Activated T-cell treated with anti-CD3 and anti-CD28 coated beads for 1 hour (primary cell): ENCODE measurements around the gene BEST4.
"Not testable (repeated sequence)": the region's sequence is repeated elsewhere in the genome, so short reads cannot be mapped to it uniquely, and the experiment has no call there.

Experiments
- DNase-seq: peaks from one replicate; pipeline ENCODE4 v3.0.0-alpha.2; 2020; ENCODE audit warnings: low read depth

BEST4 gene

DNA sequence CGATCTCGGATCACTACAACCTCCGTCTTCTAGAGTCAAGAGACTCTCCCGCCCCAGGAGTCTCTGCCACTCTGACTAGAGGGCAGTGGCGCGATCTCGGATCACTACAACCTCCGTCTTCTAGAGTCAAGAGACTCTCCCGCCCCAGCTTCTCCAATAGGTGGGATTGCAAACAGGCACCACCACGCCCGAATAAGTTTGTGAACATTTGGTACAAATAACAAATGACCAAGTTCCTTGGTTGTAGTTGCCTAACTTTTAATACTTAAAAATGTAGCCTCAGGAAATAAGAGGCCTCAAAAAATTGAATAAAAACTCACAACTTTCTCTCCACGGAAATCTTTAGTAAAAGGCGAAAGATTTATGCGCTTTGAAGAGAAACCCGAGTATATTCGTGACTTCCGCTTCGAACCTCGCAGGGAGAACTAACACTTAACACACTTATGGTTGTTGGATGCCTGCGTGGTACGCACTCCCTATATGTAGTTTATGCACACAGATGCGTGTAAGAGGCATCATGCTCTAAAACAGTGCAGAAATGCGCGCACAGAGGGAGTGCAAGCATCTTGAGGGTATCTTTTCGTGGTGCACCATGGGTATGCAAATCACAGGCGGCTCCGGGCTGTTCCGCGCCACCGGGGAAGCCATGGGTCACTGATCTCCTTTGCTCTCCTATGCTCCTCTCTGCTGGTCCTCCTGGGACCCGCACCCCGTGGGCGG, 31.8 kb upstream of the BEST4 start:
- peak; percentile 74 for DNase-seq

DNA sequence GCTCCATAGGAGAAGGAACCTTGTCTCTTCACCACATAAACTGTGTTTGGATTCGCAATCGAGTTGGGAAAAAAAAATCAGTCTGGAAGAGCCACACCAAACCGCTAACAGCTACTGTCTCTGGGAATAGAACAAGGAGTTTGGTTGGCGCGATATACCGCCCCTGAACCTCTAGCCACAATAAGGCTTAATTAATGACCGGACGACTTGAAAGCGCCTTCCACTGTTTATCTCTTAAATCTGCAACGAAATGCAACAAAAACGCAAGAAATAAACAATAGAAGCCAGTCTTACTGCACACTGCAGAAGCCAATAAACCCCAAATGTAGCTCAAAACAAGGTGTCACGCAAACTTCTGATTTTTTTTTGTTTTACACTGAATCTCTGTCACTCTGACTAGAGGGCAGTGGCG, 31.2 kb upstream of the BEST4 start:
- DNase-seq, result no peak

DNA sequence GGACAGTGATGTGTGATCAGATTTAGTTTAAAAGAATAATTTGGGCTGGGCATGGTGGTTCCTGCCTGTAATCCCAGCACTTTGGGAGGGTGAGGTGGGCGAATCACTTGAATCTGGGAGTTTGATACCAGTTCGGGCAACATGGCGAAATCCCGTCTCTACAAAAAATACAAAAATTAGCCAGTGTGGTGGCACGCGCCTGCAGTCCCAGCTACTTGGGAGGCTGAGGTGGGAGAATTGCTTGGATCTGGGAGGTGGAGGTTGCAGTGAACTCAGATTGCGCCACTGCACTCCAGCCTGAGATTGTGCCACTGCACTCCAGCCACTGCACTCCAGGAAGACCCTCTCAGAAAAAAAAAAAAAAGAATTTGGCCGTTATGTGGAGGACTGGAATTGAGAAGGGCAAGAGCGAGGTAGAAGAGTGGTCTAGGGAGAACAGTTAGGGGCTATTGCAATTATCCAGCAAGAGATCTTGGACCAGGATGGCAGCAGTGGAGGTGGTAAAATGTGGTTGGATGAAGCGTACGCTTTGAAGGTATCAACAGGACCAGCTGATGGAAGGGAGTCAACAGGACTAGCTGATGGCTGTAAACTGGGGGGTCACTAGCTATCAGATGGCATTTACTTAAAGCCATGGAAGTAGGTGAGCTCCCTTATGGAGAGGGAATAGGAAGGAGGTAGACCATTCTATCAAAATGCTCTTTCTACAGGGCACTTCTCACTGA, 30.0 kb upstream of the BEST4 start:
- DNase-seq, result no peak

DNA sequence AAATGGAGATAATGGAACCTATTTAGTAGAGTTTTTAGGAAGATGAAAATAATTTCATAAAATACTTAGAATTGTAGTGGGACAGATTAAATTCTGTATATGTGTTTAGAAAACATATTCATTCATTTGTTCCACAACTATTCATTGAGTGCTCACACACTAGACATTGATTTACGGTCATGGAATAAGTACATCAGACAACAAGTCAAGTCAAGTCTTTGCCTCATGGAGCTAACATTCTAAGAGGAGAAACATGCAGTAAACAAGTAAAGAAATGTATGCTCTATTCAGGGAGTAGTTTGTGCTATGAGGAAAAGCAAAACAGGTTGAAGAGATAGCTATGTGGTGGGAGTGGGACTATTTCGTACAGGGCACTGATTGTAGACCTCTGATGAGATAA, 29.3 kb upstream of the BEST4 start:
- no peak for DNase-seq

DNA sequence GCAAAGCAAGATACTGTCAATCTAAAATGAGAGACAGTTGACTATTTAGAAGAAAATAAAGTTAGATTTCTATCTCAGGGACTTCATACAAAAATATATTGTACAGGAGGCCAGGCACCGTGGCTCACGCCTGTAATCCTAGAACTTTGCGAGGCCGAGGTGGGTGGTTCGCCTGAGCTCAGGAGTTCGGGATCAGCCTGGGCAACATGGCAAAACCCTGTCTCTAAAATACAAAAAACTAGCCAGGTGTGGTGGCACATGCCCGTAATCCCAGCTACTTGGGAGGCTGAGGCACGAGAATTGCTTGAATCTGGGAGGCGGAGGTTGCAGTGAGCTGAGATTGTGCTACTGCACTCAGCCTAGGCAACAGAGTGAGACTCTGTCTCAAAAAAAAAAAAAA, 28.0 kb upstream of the BEST4 start:
- not testable (repeated sequence) for DNase-seq

DNA sequence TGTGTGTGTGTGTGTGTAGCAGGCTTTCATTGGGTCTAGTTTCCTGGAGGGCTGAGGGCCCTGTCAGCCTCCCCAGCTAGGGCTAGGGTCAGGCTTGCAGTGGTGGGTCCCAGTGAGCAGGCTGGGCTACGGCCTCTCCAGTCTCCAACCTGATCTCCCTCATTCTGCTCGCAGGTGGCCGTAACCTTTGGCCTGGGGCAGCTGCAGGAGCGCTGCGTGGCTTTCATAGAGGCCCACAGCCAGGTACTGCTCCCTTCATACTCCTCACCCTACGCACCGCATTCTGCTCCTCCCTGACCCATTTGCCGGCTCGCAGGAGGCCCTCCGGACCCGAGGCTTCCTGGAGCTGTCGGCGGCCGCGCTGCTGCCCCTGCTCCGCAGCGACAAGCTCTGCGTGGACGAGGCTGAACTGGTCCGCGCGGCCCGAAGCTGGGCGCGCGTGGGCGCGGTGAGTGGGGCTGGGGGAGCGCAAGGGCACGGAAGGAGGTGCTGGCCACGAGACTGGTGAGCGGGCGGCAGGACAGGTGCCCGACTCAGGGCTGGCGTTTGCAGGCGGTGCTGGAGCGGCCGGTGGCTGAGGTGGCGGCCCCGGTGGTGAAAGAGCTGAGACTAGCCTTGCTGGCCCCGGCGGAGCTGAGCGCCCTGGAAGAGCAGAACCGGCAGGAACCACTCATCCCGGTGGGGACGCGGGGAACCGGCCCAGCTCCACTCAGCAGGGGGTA, 25.0 kb upstream of the BEST4 start:
- no peak for DNase-seq

DNA sequence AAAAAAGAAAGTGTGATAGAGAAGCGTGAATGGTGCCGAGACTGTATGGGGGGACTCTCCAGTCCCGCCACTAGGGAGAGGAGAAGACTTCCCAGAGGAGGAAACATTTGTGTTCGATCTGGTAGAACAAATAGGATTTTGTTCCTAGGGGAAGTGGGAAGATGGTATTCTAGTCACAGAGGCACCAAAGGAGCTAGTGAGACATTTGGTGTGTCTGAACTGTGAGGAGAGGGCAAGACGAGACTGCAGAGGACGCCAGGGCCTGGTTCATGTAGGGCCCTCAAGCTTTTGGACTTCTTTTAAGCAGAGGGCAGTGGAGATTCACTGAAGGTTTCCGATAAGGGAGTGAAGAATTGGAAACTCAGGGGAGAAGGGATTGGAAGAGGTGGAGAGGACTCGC, 23.3 kb upstream of the BEST4 start:
- no peak for DNase-seq

DNA sequence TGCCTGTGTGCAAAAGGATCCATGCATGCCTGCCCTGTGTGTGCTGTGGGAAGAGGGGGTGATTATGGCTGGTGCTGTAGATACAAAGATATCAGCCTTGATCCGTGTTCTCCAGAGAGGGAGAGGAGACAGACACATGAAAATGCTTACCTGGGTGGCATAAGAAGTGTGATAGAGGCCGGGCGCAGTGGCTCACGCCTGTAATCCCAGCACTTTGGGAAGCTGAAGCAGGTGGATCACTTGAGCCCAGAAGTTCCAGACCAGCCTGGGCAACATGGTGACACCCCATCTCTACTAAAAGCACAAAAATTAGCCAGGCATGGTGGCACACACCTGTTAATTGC, 22.8 kb upstream of the BEST4 start:
- not testable (repeated sequence) for DNase-seq

DNA sequence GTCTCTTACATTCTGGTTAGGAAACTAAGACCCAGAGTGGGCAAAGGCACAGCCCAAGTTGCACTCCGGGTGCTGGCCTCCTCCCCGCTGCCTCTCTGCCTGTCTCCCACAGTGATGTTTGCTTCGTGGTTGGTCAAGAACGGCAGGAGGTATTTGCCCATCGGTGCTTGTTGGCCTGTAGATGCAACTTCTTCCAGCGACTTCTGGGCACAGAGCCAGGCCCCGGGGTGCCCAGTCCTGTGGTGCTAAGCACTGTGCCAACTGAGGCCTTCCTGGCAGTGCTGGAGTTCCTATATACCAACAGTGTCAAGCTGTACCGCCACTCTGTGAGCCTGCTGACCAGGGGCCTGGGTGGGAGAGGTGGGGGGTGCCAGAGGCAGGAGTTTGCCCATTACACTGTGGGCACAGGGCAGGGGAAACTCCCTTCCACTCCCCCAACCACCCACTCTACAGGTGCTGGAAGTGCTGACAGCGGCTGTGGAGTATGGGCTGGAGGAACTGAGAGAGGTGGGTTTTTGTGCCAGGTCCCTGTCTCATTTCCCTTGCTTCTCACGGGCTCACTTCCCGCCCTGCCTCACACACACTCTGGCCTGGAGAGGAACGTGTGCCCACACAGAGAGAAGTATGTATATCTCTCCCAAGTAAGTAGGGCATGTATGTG, 22.3 kb upstream of the BEST4 start:
- no peak for DNase-seq

DNA sequence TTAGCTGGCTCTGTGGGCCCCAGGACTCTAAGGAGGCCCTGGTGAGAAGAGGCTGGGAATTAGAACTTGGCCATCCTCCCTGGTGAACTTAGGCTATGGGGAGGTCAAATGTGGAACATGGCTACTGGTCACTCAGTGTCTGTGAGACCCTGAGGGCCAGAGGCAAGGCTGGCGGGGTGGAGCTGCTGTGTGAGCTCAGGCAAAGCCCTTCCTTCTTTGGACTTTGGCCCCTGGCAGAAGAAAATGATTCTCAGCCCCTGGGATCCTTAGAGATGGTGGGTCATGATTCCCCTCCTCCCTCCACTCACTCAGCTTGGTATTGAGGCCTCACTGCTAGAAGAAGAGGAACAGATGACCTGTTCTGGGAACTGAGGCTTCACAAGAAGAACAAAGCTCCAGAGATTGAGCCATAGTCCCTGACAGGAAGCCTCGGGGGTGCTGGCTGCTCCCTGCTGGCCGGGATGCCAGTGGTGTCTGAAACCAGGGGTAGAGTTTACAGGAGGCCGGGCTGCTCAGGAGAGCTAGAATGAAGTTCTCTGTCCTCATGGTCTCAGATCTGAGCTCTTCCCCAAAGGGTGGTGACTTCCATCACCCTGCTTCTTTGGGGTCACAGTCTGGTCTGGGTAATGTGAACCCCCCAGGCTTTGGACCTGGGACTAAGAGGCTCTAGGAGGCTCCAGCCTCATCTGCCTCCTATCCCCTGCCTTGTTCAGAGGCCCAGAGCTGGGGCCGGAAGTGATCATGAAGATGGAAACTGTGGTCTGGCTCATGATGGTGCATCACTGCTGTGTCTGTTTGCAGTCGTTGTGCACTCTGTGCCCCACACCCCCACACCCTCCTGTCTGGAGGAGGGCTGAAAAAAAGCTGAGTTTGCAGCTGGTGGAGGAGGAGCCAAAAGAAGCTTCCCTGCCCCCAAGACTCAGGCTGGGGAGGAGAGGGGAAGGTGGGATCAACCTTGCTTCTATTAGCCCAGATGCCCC, 21.3 kb upstream of the BEST4 start:
- DNase-seq, result peak; percentile 77

DNA sequence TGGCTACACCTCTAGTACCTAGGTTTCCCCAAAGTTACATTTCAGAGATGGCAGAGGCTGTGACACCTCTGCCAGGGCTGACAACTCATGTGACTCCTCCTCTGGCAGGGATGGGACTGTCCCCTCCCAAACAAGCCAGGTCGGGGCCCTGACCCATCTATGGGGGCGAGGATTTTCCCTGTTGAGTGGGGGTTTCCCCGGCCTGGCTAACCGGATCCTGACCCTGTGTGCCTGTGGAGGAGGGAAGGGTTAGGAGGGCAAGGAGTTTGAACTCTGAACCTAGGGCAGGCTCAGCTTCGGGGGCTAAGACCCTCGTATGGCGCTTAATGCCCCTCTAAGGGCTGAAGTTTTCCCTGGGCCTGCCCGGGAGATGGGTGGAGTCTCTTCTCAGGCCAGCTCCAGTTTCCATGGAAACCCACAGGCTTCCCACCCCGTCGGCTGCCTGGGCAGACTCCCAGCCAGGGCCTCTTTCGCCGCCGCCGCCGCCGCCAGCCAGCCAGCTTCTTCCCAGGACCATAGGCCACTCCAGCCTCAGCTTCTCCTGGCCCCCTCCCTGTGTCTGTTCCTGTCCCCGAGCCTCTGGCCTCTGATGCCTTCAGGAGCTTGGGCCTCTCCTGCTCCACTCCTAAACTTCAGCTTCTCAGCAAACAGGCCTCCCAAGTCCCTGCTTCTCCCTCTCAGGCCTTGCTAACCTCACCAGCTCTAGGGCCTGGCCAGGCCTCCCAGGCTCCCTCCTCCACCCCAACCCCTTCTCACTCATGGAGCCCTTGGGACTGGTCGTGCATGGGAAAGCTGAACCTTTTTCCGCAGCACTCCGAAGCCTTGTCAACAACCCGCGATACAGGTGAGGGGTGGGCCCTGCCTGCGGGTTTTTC, 20.3 kb upstream of the BEST4 start, which contains the start of gene BTBD19:
BTBD19 (plus strand) TSS at position 461 of the 875 bp plus-strand sequence; CDS start at position 759, 298 bp downstream.
- peak; percentile 45 for DNase-seq

DNA sequence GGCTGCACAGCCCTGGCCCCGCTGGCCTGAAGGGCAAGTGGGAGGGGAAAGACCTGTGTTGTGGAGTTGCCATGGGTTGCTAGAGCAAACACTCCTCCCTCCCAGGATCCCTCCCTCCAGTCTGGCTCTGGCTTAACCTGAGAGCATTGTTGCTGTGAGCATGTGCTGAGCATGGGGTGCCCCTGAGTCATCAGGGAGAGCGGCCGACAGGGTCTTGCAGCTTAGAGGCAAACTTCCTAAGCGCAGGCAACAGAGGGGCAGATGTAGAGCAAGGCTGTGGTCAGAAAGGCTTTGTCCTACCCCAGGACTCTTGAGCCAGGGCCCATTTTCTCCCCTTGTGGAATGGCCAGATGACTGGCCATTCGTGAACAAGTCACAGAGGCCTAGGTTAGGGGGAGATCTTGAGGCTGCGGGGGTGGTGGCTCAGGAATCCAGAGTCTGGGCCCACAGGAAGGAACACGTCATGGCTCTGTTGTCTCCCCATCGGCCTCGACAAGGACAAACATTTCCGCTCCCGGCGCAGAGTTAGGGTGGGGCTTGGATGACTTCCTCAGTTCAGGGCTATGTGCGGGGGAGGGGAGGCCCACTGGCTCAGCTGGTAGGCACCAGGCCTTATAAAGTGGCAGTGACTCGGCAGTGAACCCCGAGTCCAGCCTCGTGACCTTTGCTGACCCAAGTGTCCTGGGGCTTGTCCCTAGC, 19.5 kb upstream of the BEST4 start:
- peak; percentile 88 for DNase-seq

DNA sequence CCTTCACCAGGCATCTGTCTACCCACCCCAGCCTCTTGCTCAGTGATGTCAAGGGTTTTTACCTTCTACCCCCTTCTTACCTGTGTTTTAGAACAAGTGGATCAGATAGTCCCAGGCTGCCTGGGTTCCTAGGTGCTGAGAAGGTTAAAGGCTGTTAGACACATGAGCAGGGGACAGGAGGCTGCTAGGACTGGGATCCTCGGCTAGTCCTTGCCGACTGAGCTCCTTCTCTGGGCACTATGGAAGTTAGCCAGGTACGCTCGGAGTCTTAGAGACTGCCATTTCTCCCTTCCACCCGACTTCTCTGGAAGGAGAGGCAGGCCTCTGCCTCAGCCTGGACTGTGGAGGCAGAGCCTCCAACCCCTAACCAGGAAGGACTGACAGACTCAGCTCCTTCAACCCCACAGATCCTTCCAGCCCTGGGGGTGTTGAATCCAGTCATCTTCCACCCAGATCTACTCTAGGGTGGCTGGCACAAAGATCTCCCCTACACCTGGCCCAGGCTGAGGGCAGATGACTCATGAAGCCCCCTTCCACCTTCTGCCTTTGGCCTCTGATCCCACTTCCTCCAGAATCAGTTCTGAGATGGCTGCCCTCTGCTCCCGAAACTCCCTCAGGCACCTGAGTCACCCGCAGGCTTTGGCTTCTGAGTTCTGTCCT, 18.9 kb upstream of the BEST4 start, which contains the start of gene DYNLT4:
DYNLT4 (minus strand) TSS at position 648 of the 660 bp plus-strand sequence. CDS start 683 bp downstream, outside the sequence.
- DNase-seq, result no peak

DNA sequence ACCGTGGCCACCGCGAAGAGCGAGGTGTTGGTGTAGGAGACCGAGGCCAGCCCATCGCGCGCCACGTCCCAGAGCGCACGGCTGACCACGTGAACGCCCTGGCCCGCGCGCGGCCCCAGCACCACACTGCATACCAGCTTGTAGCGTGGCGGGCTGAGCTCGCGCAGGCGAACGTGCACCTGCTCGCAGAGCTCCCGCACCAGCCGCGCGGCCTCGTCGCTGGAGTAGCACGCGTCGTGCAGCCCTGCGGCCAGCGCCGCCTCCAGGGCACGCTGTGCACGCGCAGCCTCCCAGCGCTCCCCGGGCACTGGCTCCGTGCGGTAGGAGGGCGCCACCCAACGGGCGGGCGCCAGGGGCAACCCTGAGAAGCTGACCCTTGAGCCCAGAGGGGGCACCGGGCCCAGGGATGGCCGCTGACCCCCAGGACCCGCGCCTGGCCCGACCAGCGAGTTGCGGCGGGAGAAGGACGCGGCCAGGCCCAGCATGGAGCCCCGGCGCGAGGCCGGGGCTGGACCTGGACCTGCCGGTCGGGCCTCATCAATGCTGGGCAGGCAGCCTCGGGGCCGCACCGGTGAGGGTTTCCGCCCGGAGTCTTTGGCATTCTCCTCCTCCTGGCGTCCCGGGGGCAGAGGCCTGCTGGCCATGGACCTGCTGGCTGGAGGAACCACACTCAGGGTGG, 18.2 kb upstream of the BEST4 start:
- DNase-seq, result no peak

DNA sequence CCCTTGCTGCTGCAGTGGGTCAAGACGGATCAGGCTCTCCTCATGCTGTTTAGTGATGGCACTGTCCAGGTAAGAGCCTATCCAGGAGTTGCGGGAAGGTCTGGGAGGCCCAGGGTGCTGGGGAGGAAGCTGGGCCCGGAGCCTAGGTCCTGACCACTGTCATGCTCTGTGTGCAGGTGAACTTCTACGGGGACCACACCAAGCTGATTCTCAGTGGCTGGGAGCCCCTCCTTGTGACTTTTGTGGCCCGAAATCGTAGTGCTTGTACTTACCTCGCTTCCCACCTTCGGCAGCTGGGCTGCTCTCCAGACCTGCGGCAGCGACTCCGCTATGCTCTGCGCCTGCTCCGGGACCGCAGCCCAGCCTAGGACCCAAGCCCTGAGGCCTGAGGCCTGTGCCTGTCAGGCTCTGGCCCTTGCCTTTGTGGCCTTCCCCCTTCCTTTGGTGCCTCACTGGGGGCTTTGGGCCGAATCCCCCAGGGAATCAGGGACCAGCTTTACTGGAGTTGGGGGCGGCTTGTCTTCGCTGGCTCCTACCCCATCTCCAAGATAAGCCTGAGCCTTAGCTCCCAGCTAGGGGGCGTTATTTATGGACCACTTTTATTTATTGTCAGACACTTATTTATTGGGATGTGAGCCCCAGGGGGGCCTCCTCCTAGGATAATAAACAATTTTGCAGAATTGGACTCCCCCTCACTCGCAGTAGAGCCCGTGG, 17.5 kb upstream of the BEST4 start:
- no peak for DNase-seq

DNA sequence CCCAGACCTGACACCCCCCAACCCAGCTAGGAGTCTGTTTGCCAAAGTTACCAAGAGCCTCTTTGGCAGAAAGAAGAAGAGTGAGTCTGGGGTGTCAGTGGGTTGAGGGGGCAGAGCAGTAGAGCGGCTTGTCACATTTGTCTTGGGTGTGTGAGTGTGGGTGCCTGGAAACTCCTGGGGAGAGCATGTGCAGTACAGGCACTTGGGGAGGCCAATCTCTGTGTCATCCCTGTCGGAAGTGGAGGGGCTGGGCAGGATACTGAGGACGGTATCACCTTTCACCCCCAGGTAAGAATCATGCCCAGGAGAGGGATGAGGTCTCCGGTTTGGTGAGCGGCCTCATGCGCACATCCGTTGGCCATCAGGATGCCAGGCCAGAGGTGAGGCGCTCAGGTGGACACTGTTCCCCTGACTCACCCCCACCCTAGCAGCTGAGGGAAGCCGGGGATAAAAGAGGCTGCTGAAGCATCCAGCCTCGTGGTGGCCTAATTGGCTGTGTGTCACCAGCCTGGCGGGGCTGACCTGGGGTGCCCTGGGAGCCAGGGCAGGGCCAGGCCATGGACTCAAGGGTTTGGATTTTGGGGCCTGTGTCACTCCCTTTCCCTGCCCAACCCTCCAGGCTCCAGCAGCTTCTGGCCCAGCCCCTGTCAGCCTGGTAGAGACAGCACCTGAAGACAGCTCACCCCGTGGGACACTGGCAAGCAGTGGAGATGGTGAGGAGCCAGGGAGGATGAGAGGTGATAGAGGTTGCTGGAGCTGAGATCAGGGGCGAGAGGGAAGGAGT, 15.5 kb upstream of the BEST4 start:
- no peak for DNase-seq

DNA sequence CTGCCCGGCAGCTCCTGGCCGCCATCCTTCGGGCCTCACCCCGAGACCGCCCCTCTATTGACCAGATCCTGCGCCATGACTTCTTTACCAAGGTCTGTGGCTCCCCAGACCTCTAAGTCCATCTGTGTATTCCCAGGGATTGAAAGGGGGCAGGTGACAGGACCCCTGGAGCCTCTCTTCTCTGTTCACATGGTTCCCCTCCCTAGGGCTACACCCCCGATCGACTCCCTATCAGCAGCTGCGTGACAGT, 15.0 kb upstream of the BEST4 start:
- no peak for DNase-seq
